Measurements from ENCODE around the gene CST1.
"Not testable (repeated sequence)": the region's sequence is repeated elsewhere in the genome, so short reads cannot be mapped to it uniquely, and the experiment has no call there.

Gene CST1, protein sequence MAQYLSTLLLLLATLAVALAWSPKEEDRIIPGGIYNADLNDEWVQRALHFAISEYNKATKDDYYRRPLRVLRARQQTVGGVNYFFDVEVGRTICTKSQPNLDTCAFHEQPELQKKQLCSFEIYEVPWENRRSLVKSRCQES

GRCh38 chr20:23750786-23751185 lies at the start of gene CST1:
Gene CST1 (minus strand): TSS chr20:23750935. CDS start chr20:23750866, 69 bp downstream.
- in situ Hi-C loops (cut with MboI; ENCODE audit: low sequenced_read_pairs) = not testable (repeated sequence)

- in situ Hi-C loops (cut with MboI; ENCODE audit: low sequenced_read_pairs) = not testable (repeated sequence)
Measured at GRCh38 chr20:23799216-23799847, 48.6 kb upstream of the CST1 start.

DNA sequence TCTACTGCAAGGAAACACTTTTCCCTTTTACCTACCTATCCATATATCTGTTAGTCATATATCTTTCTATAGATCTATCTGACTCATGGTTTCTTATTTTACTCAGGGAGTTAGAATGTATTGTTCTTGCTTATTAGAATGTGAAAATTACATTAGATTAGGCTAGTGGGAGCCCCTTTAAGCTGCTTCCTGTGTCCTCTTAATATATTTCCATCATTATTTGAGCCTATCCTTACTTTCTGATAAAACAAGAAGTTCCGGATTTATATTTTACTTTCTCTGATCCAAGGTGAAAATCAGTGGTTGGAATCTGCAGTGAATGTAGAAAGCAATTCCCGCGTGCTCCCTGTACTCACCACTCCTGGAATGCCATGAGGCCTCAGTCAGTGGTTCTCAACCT lies 44.8 kb upstream of the CST1 start:
- in situ Hi-C loops (cut with MboI; ENCODE audit: low sequenced_read_pairs) = no loop called here

- in situ Hi-C loops (cut with MboI; ENCODE audit: low sequenced_read_pairs) = no loop called here
Measured at GRCh38 chr20:23794841-23795240, 44.1 kb upstream of the CST1 start.

- in situ Hi-C loops (cut with MboI; ENCODE audit: low sequenced_read_pairs) = no loop called here
Measured at GRCh38 chr20:23794065-23794464, 43.3 kb upstream of the CST1 start.

DNA sequence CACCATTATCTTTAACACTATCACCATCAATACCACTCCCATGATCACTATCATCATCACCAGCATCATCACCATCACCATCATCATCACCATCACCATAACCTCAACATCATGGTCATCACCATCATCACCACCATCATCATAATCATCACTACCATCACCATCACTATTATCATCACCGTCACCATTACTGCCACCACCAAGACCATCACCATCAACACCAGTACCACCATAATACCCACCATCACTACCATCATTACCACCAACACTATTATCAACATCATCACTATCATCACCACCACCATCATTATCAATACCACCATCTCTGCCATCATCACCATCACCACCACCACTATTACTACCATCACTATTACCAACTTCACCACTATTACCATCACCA lies 32.7 kb upstream of the CST1 start:
- in situ Hi-C loops (cut with MboI; ENCODE audit: low sequenced_read_pairs) = no loop called here

- in situ Hi-C loops (cut with MboI; ENCODE audit: low sequenced_read_pairs) = no loop called here
Measured at GRCh38 chr20:23782366-23782983, 31.7 kb upstream of the CST1 start.

DNA sequence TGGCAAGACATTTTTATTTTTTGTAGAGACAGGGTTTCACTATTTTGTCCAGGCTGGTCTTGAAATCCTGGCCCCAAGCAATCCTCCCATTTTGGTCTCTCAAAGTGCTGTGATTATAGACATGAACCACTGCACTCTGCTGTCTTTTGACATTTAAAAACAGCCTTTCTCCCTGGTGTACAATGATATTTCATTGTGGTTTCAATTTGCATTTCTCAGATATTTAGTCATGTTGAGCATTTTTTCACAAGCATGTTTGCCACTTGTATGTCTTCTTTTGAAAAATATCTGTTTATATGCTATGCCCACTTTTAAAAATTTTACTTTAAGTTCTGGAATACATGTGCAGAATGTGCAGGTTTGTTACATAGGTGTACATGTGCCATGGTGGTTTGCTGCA lies 27.9 kb upstream of the CST1 start:
- in situ Hi-C loops (cut with MboI; ENCODE audit: low sequenced_read_pairs) = not testable (repeated sequence)

- in situ Hi-C loops (cut with MboI; ENCODE audit: low sequenced_read_pairs) = not testable (repeated sequence)
Measured at GRCh38 chr20:23777380-23777779, 26.6 kb upstream of the CST1 start.

DNA sequence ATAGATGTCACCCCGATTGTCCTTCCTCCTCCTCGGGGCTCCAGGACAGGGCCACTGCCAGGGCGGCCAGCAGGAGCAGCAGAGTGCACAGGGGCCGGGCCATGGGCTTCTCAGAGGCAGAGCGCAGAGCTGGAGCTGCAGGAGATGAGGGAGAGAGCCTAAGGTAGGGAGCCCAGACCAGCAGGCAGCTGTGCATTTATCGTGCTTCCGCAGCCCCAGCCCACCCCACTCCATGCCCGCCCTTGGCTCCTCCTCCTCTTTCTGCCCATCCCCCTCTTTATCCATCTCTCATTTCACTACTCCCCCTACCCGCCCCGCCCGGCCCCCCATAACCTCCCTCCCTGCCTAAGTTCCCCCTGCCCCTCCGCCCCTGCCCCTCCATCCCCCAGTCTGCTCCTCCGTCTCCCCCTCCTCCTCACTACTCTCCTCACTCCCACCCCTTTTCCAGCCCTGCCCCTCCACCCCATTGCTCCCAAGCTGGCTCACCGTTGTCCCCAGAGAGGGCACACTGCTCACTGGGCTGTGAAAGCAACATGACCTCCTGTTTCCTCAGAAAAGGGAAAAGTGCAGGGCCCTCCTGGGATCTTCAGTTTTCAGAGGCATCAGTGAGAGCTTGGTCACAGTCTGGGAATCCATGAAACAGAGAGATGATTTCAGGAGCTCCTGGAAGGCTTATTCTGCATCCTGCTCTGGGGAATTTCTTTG lies 25.5 kb upstream of the CST1 start:
- in situ Hi-C loops (cut with MboI; ENCODE audit: low sequenced_read_pairs) = no loop called here

GRCh38 chr20:23774081-23774480 lies 23.3 kb upstream of the CST1 start:
- in situ Hi-C loops (cut with MboI; ENCODE audit: low sequenced_read_pairs) = no loop called here

DNA sequence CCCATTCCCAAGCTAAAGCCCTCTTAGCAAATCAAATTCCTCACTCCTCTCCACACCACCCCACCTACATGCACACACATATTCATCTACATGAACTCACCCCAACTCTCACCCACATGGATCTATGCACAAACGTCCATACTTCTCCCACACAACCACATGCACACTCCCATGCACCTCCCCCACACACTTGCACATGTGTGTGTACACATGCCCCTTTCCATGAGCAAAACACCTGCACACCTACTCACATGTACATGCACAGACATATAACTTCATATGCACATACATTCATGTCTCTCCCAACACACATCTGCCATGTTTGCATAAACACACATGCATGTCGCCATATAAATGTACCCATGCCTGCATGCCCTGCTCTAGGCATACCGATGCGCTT lies 22.8 kb upstream of the CST1 start:
- in situ Hi-C loops (cut with MboI; ENCODE audit: low sequenced_read_pairs) = no loop called here

DNA sequence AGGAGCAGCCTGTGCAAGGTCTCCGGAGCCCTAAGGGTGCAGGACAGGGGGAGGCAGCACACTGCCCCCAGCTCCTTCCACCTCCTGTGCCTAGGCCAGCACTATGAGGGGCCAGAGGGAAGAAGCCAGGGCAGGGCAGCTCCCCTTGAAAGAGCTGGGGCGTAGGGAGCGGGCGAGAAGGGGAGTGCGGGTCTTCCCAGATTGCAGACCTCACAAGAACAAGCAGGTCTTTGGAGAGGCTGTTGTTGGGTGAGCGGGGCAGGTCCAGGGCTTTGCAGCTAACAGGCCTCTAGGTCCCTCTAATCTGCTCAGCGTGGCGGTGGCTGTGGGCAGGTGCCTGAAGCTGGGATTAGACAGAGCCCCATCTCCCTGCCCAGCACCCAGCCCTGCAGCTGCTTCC lies 22.4 kb upstream of the CST1 start:
- in situ Hi-C loops (cut with MboI; ENCODE audit: low sequenced_read_pairs) = no loop called here

- in situ Hi-C loops (cut with MboI; ENCODE audit: low sequenced_read_pairs) = no loop called here
Measured at GRCh38 chr20:23772074-23772473, 21.3 kb upstream of the CST1 start.

GRCh38 chr20:23770384-23770783 lies 19.6 kb upstream of the CST1 start:
- in situ Hi-C loops (cut with MboI; ENCODE audit: low sequenced_read_pairs) = no loop called here

GRCh38 chr20:23768520-23768919 lies 17.8 kb upstream of the CST1 start:
- in situ Hi-C loops (cut with MboI; ENCODE audit: low sequenced_read_pairs) = not testable (repeated sequence)

- in situ Hi-C loops (cut with MboI; ENCODE audit: low sequenced_read_pairs) = no loop called here
Measured at GRCh38 chr20:23766531-23766930, 15.8 kb upstream of the CST1 start.

- in situ Hi-C loops (cut with MboI; ENCODE audit: low sequenced_read_pairs) = no loop called here
Measured at GRCh38 chr20:23765578-23765977, 14.8 kb upstream of the CST1 start.

DNA sequence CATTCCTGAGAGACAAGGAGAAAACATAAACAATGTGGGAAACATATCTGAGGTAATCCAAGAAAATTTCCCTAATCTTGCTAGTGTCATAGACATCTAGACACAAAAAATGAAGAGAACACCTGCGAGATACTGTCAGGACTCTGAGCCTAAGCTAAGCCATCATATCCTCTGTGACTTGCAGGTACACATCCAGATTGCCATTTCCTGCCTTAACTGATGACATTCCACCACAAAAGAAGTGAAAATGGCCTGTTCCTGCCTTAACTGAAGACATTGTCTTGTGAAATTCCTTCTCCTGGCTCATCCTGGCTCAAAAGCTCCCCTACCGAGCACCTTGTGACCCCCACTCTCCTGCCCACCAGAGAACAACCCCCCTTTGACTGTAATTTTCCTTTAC lies 13.9 kb upstream of the CST1 start:
- in situ Hi-C loops (cut with MboI; ENCODE audit: low sequenced_read_pairs) = not testable (repeated sequence)

- in situ Hi-C loops (cut with MboI; ENCODE audit: low sequenced_read_pairs) = no loop called here
Measured at GRCh38 chr20:23763345-23763744, 12.6 kb upstream of the CST1 start.

DNA sequence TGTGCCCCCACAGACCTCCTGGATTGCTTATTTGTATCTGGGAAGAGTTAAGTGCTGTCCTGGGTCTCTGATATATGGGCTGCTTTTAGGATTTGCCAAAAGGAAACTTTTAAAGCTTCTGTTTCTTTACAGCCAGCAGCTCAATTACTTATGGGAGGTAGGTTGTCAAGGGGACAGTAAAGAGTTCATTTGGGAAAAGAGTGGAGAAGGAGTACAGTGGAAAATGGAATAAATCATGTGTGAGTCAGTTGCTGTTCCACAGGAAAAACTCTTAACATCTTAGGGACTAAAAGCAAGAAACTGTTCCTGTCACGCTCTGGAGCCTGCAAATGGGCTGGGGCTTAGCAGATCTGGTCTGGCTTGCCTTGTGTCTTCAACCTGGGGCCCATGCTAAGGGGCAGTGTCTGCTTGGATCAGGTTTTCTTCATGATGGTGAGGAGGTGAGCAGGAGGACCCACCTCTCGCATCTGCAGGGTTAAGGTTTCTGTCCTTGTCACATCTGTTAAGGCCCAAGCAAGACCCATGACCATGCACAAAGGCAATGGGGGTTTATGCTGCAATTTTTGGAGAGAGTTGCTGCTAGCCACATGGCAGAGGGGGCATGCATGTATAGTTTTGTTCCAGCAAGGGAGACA lies 8.7 kb upstream of the CST1 start:
- in situ Hi-C loops (cut with MboI; ENCODE audit: low sequenced_read_pairs) = no loop called here

Data from hTERT RPE-1 (cell line).